ENCODE results near the gene CSRNP3.

CSRNP3 gene

GRCh38 chr2:165686800-165687199 lies 217.3 kb downstream of the CSRNP3 start:
- DNase-seq (ENCODE audit: low read depth): no peak

- no peak for DNase-seq (ENCODE audit: low read depth)
Measured at GRCh38 chr2:165687426-165688002, 218.0 kb downstream of the CSRNP3 start.

GRCh38 chr2:165691615-165692014 lies 222.1 kb downstream of the CSRNP3 start:
- DNase-seq (ENCODE audit: low read depth): peak; percentile 16

- no peak for DNase-seq (ENCODE audit: low read depth)
Measured at GRCh38 chr2:165692906-165693305, 223.4 kb downstream of the CSRNP3 start.

- no peak for DNase-seq (ENCODE audit: low read depth)
Measured at GRCh38 chr2:165693838-165694237, 224.3 kb downstream of the CSRNP3 start.

- no peak for DNase-seq (ENCODE audit: low read depth)
Measured at GRCh38 chr2:165697748-165698443, 228.4 kb downstream of the CSRNP3 start.

GRCh38 chr2:165698444-165698884 lies 229.0 kb downstream of the CSRNP3 start:
- DNase-seq (ENCODE audit: low read depth): peak; percentile 60

GRCh38 chr2:165699946-165700345 lies 230.4 kb downstream of the CSRNP3 start:
- DNase-seq (ENCODE audit: low read depth): no peak

GRCh38 chr2:165700531-165700930 lies 231.0 kb downstream of the CSRNP3 start:
- no peak for DNase-seq (ENCODE audit: low read depth)

GRCh38 chr2:165701147-165701546 lies 231.6 kb downstream of the CSRNP3 start:
- DNase-seq (ENCODE audit: low read depth): no peak

GRCh38 chr2:165706960-165707487 lies 237.5 kb downstream of the CSRNP3 start:
- no peak for DNase-seq (ENCODE audit: low read depth)

- DNase-seq (ENCODE audit: low read depth): no peak
Measured at GRCh38 chr2:165716091-165716490, 246.6 kb downstream of the CSRNP3 start.

- DNase-seq (ENCODE audit: low read depth): no peak
Measured at GRCh38 chr2:165718610-165719210, 249.2 kb downstream of the CSRNP3 start.

- DNase-seq (ENCODE audit: low read depth): peak; percentile 77
Measured at GRCh38 chr2:165720511-165720910, 251.0 kb downstream of the CSRNP3 start.

GRCh38 chr2:165725421-165725820 lies 255.9 kb downstream of the CSRNP3 start:
- DNase-seq (ENCODE audit: low read depth): peak; percentile 73

Measured in iris pigment epithelial cell (primary cell).